K562 (cell line): Measurements from ENCODE around the gene ISM1. TPM values are rescaled to one million over a fixed set of nuclear protein-coding genes. Genes with fewer than 3 reads are reported as not detected.

Experiments
- ATAC-seq: fragments of 200-7000 bp; cut with Tn5 transposase; 3 replicates; pipeline ENCODE4 v1.9.1; 2020; ENCODE audit warnings: moderate library complexity
- Bru-seq: library from RNA; stranded (reverse); fragments of 400-500 nt; gene quantifications from one replicate; lab custom pipeline; 2021; lab: Mats Ljungman, UMichigan
- BruChase-seq, 2 experiments: library from RNA; stranded (reverse); fragments of 400-500 nt; gene quantifications; one replicate each; lab custom pipeline; 2021; lab: Mats Ljungman, UMichigan
- BruUV-seq: library from RNA; stranded (reverse); fragments of 400-500 nt; replicated peaks from 2 replicates; lab custom pipeline; 2021; lab: Mats Ljungman, UMichigan
- CTCF ChIA-PET: fragments of 300-600 bp; formaldehyde crosslinking; extraction: SDS; loops from one replicate; lab custom pipeline; 2021; ENCODE audit warnings: low intra/inter-chr PET ratio; lab: Yijun Ruan, JAX
- POLR2A ChIA-PET: fragments of 300-600, 350-650 bp; sonication (Branson Sonifier 250); formaldehyde crosslinking; extraction: SDS; loops from one replicate; lab custom pipeline; 2021; ENCODE audit warnings: antibody characterized with exemption, inconsistent platforms; lab: Yijun Ruan, JAX
- DNase-seq, 4 experiments: peaks; one replicate each; pipeline versions ENCODE4 v3.0.0 to v3.0.0-alpha.2; 2011 to 2018; ENCODE audit warnings: low spot score in 3 of 4, mixed read lengths in 3 of 4; ENCODE audit errors: extremely low read depth in 1 of 4
- FAIRE-seq: peaks from 2 replicates; lab custom pipeline; 2011; peaks lifted over from hg19 to GRCh38; lab: Jason Lieb, UNC
- H2AFZ ChIP-seq: 2 replicates; pipeline ENCODE4 v1.6.0; 2011; ENCODE audit warnings: low read depth, low read length, control low read depth, inconsistent platforms
- H3K27ac ChIP-seq: fragments of 200-600 bp; 3 replicates; pipeline ENCODE4 v1.8.0; 2011; ENCODE audit warnings: low read depth, mild to moderate bottlenecking, control low read depth, inconsistent platforms, low read length, moderate library complexity, mixed read lengths; ENCODE audit errors: extremely low read depth
- H3K27me3 ChIP-seq, 2 experiments: fragments of 300-600 bp in 1 of 2; 2 replicates in 1 of 2; 3 replicates in 1 of 2; pipeline versions ENCODE4 v1.6.0 to v1.8.0; 2011; ENCODE audit warnings: inconsistent platforms in 2 of 2, low read length in 2 of 2, mild to moderate bottlenecking in 1 of 2, mixed read lengths in 1 of 2, moderate library complexity in 1 of 2; ENCODE audit not compliant: control insufficient read depth in 2 of 2, insufficient read depth in 2 of 2
- H3K36me3 ChIP-seq: fragments of 300-600 bp; 3 replicates; pipeline ENCODE4 v1.8.0; 2011; ENCODE audit warnings: mild to moderate bottlenecking, low read length, inconsistent platforms; ENCODE audit not compliant: control insufficient read depth, insufficient read depth
- H3K4me1 ChIP-seq, 2 experiments: fragments of 200-600 bp in 1 of 2; replicated peaks in 1 of 2; 2 replicates in 1 of 2; 3 replicates in 1 of 2; pipeline versions ENCODE4 v1.5.1 to v1.8.0; 2011; ENCODE audit warnings: inconsistent platforms in 2 of 2, low read length in 2 of 2, mild to moderate bottlenecking in 1 of 2, mixed read lengths in 1 of 2, moderate library complexity in 1 of 2; ENCODE audit not compliant: control insufficient read depth in 2 of 2, insufficient read depth in 2 of 2
- H3K4me2 ChIP-seq: 2 replicates; pipeline ENCODE4 v1.6.1; 2011; ENCODE audit warnings: low read length, control low read depth, inconsistent platforms, mixed read lengths; ENCODE audit not compliant: insufficient read depth
- H3K4me3 ChIP-seq: fragments of 200-600 bp; sonication (generic), shearing (Covaris generic); 2 replicates; pipeline ENCODE4 v1.5.1; 2016; ENCODE audit warnings: control low read depth, inconsistent platforms
- H3K79me2 ChIP-seq: fragments of 200-600 bp; 3 replicates; pipeline ENCODE4 v1.8.0; 2011; ENCODE audit warnings: low read length, inconsistent platforms; ENCODE audit not compliant: control insufficient read depth, insufficient read depth
- H3K9ac ChIP-seq, 2 experiments: 2 replicates each; pipeline versions ENCODE4 v1.6.0 to v1.6.1; 2011; ENCODE audit warnings: low read depth in 2 of 2, low read length in 2 of 2, control low read depth in 1 of 2, inconsistent platforms in 1 of 2, mild to moderate bottlenecking in 1 of 2, mixed read lengths in 1 of 2; ENCODE audit not compliant: insufficient read depth in 1 of 2
- H3K9me1 ChIP-seq: one replicate; pipeline ENCODE4 v1.6.0; 2011; ENCODE audit warnings: inconsistent platforms, mild to moderate bottlenecking, low read length, moderate library complexity; ENCODE audit not compliant: control insufficient read depth, insufficient read depth
- H3K9me3 ChIP-seq: replicated peaks from 2 replicates; pipeline ENCODE4 v1.5.1; 2011; ENCODE audit warnings: low read depth, low read length, inconsistent platforms; ENCODE audit not compliant: control insufficient read depth, insufficient read depth
- H4K20me1 ChIP-seq: replicated peaks from 2 replicates; pipeline ENCODE4 v1.6.1; 2011; ENCODE audit warnings: low read length, inconsistent platforms, mixed read lengths; ENCODE audit not compliant: control insufficient read depth, insufficient read depth
- REST ChIP-seq, 2 experiments: fragments of 450-650 bp; formaldehyde crosslinking in 1 of 2; IDR thresholded peaks; 2 replicates each; pipeline versions ENCODE4 v1.4.0 to v1.6.1; 2014 to 2020; ENCODE audit warnings: mild to moderate bottlenecking in 2 of 2, borderline replicate concordance in 1 of 2, low read depth in 1 of 2
- TSHZ1 ChIP-seq: fragments of 250-450 bp; sonication (Bioruptor Pico); IDR thresholded peaks from 2 replicates; pipeline ENCODE4 v1.4.0; 2020; ENCODE audit warnings: mild to moderate bottlenecking, moderate library complexity
- U2AF2 ChIP-seq: fragments of 200-400 bp; formaldehyde crosslinking; optimal IDR thresholded peaks from 2 replicates; pipeline ENCODE3; 2017; ENCODE audit warnings: low read depth, mild to moderate bottlenecking, low read length
- ZBTB9 ChIP-seq: fragments of 450-650 bp; formaldehyde crosslinking; IDR thresholded peaks from 2 replicates; pipeline ENCODE4 v1.4.0; 2020; ENCODE audit warnings: mild to moderate bottlenecking, moderate library complexity
- ZZZ3 ChIP-seq: fragments of 450-650 bp; IDR thresholded peaks from 2 replicates; pipeline ENCODE4 v1.6.1; 2016; ENCODE audit warnings: antibody characterized with exemption, mild to moderate bottlenecking, moderate library complexity
- WGBS: fragments of 100-300 bp; shearing (Covaris generic); methylation state at CpG from one replicate; pipeline ENCODE4 v1.1.6; 2016; ENCODE audit warnings: low coverage, mixed read lengths; ENCODE audit not compliant: insufficient coverage; ENCODE audit errors: missing lambda C conversion rate; 5-methylcytosine and 5-hydroxymethylcytosine counted together
- in situ Hi-C: fragments of 300-500 bp; cut with MboI; formaldehyde crosslinking; loops from 4 replicates; pipeline ENCODE4 v1.15.0; 2018; ENCODE audit warnings: inconsistent platforms, mixed read lengths
- intact Hi-C: fragments of 100-400 bp; cut with micrococcal nuclease; formaldehyde crosslinking; loops from 2 replicates; pipeline ENCODE4 v1.14.2; 2022
- long read RNA-seq, 3 experiments: library from polyadenylated mRNA in 2 of 3; library from RNA in 1 of 3; unstranded in 2 of 3; stranded (forward) in 1 of 3; transcript quantifications; one replicate each; pipeline ENCODE4 v2.0.0, GENCODE V29; 2019 to 2022
- polyA minus RNA-seq, 3 experiments: library from RNA; depleted of rRNA, polyadenylated mRNA; stranded (reverse); fragments of >200 nt; gene quantifications; 2 replicates each; pipeline ENCODE4 v1.2.3, GENCODE V29; 2011
- polyA plus RNA-seq, 8 experiments: library from polyadenylated mRNA; depleted of rRNA in 4 of 8; stranded (reverse) in 5 of 8; unstranded in 3 of 8; fragments of >200 nt; fragmentation: Nextera tagmentation in 2 of 8; fragmentation: Illumina TruSeq in 1 of 8; extraction: Ambion mirVana in 2 of 8; extraction: Trizol in 1 of 8; gene quantifications; 2 replicates each; pipeline versions ENCODE4 v1.2.1 to v1.2.3, GENCODE V29; 2011 to 2014; ENCODE audit warnings: inconsistent platforms in 1 of 8, missing spikeins in 1 of 8
- total RNA-seq, 7 experiments: library from RNA; depleted of rRNA in 6 of 7; stranded (reverse); fragments of >200 nt in 6 of 7; fragmentation: Illumina TruSeq in 2 of 7; extraction: Trizol in 2 of 7; gene quantifications; 2 replicates each; pipeline versions ENCODE4 v1.2.1 to v1.2.3, GENCODE V29; 2011 to 2021; ENCODE audit warnings: low replicate concordance in 1 of 7

Gene ISM1
- total RNA-seq (2011; cell fraction: chromatin; rRNA removed; ENCODE audit: low replicate concordance) = not detected in 2 replicates
- not detected in 2 replicates for total RNA-seq (2011; cell fraction: nucleolus; rRNA removed)
- total RNA-seq (2011; cell fraction: nucleoplasm; rRNA removed) = not detected in 2 replicates
- total RNA-seq (2014; rRNA removed) (not detected in 2 replicates), total RNA-seq (2014; rRNA removed; fragmentation: Illumina TruSeq; extraction: Trizol) (not detected in 2 replicates), total RNA-seq (2015; rRNA removed; fragmentation: Illumina TruSeq; extraction: Trizol) (not detected in 2 replicates), total RNA-seq (2021) (not detected in 2 replicates), polyA plus RNA-seq (2011; rRNA removed) (not detected in 2 replicates), polyA plus RNA-seq (2014; fragmentation: Illumina TruSeq; extraction: Trizol) (not detected in 2 replicates), polyA plus RNA-seq (2014; fragmentation: Nextera tagmentation; extraction: Ambion mirVana) (not detected), polyA plus RNA-seq (2014; rRNA removed) (not detected in 2 replicates), polyA minus RNA-seq (2011; rRNA and poly(A)+ RNA removed) (not detected in 2 replicates), Bru-seq, nascent RNA (not detected), BruChase-seq, experiment 1, labeled RNA remaining after a 2-hour chase (not detected), BruChase-seq, experiment 2, labeled RNA remaining after a 6-hour chase (not detected)
- polyA plus RNA-seq (2011; cell fraction: cytosol; rRNA removed) = not detected in 2 replicates
- polyA plus RNA-seq (2011; cell fraction: nucleus; rRNA removed) = not detected in 2 replicates
- polyA plus RNA-seq (2012) = not detected in 2 replicates
- not detected in 2 replicates for polyA minus RNA-seq (2011; cell fraction: cytosol; rRNA and poly(A)+ RNA removed)
- polyA minus RNA-seq (2011; cell fraction: nucleus; rRNA and poly(A)+ RNA removed) = not detected in 2 replicates
- long read RNA-seq, experiment 1, partial matches to known transcripts = 0 of 1 reads
- long read RNA-seq, experiment 1, other reads (novel, unspliced or antisense) = 1 of 1 reads
- long read RNA-seq, experiment 2 = 0 reads
- long read RNA-seq, experiment 3 = 0 reads

GRCh38 chr20:13220904-13221297 lies at the start of gene ISM1:
TSS of gene ISM1 (plus strand) at chr20:13221274. CDS start at chr20:13221777, 503 bp downstream.
- Histone ChIP-seq H3K27me3 (no peaks in the 10 kb centered on the region), H3K4me2 (no peak within 1 kb of the TSS), H3K9me1 (no peaks in the 10 kb centered on the region), H3K4me3 (no peak within 1 kb of the TSS), H3K27ac (no peak within 1 kb of the TSS), H3K36me3 (no peaks in the 10 kb centered on the region), H4K20me1 (no peaks in the 10 kb centered on the region), H3K9me3 (no peaks in the 10 kb centered on the region), H2AFZ (no peak within 1 kb of the TSS), H3K4me1 (no peaks in the 10 kb centered on the region), H3K9ac (no peak within 1 kb of the TSS), H3K79me2 (no peaks in the 10 kb centered on the region)
- in situ Hi-C loops = no loop called here
- DNase-seq = no peak
- BruUV-seq = no TSS peak
- ATAC-seq = no peak
- ChIA-PET CTCF (no interaction called here), POLR2A (no interaction called here)
- intact Hi-C loops = no loop called here
- FAIRE-seq = no peak
- 36% methylated on average over 3 of the region's 39 CpGs for WGBS
- TF ChIP-seq REST (IDR thresholded peaks at IDR 0.05; ENCODE audit: borderline replicate concordance) = no peak
- no peak for TF ChIP-seq REST (CRISPR knock-in tag; IDR thresholded peaks at IDR 0.05; ENCODE audit: low read depth)
- no peak for TF ChIP-seq TSHZ1 (CRISPR knock-in tag)
- TF ChIP-seq ZZZ3 = no peak
- TF ChIP-seq ZBTB9 (CRISPR knock-in tag) = no peak
- no peak for TF ChIP-seq U2AF2
